Esophagus squamous epithelium (tissue), 4 donors: Measurements from ENCODE around the gene PHLDA1.

Experiments used
- CTCF ChIP-seq, 6 experiments: fragments of 450-650 bp in 4 of 6; fragments of 200-600 bp in 2 of 6; sonication (generic) in 2 of 6; IDR thresholded peaks; one replicate each; pipeline ENCODE4 v1.5.1; 2016 to 2019; ENCODE audit warnings: antibody characterized with exemption in 6 of 6, mild to moderate bottlenecking in 4 of 6, moderate library complexity in 4 of 6
- POLR2A ChIP-seq, 4 donors: fragments of 450-650 bp; IDR thresholded peaks; one replicate each; pipeline ENCODE4 v1.6.1; 2017; ENCODE audit warnings: antibody characterized with exemption in 4 of 4, mild to moderate bottlenecking in 4 of 4, moderate library complexity in 3 of 4

GRCh38 chr12:75998292-75999063, 33.1 kb downstream of the PHLDA1 start:
- TF ChIP-seq CTCF (IDR thresholded peaks at IDR 0.05) (no peak), POLR2A (IDR thresholded peaks at IDR 0.05) (no peak)
